NCI-H146 treated with DMSO at 0.1 percent for 48 hours (cell line): ENCODE measurements around the gene NRARP.
A peak's percentile ranks its signal among the peaks of the same experiment; 100 is the strongest.
"Not testable (repeated sequence)": the region's sequence is repeated elsewhere in the genome, so short reads cannot be mapped to it uniquely, and the experiment has no call there.

Experiments used
- DNase-seq: peaks from one replicate; lab custom pipeline; 2025; ENCODE audit not compliant: unreplicated experiment; lab: John Stamatoyannopoulos, UW

The NRARP gene

DNA sequence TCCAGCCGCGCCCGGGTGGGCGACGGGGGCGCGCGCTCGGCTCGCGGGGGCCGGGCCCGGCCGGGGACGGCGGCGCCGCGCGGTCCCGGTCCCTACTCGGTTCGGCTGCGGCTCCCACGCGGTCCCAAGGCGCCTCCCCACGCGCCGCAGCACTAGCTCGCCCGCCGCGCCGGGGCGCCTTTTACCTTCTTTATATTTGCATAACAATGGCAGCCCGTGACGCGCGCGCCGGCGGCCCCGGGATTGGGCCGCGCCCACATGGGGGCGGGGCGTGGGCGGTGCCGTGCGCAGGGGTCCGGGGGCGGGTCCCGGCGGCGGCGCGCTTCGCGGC is at the start of gene NRARP:
Gene NRARP, minus strand, starts transcription at position 154 of the 331 bp plus-strand sequence. CDS start 343 bp downstream, outside the sequence.
- peak; percentile 72 for DNase-seq

DNA sequence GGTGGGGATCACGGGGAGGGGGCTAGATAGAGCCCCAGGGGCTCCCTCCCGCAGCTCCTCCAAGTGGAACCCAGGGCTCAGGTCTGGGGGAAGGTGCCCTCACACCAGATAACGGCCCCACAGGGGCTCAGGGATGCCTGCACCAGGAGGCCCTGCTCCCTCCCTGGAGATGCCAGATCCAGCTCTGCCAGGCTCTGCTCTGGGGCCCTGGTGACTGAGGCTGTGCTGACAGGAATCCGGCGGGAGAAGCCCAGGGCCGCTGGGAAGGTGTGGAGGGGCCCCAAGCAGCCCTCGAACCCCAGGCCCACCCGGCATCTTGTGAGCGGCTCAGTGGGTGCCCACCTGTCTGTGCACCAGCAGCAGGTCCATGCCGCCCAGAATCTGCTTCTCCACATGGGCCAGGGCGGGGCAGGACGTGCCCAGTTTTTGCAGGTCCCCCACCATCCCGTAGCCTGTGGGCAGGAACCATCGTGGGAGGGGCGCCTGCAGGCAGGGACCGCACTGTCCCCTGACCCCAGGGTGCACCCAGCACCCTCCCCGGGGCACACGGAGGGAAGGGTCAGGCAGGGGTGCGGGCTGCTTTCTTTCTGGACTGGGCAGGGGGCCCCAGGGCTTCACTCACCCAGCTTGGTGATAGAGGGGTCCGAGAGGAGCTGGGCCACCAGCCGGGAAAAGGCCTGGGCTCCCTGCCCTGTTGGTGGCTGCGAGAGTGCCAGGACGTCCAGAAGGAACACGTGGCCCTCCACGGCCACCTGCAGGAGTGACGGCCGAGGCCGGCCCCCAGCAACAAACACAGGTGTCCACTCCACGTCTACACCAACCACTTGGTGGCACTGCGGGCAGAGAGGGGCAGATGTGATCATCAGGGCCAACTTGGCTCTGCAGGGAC is 48.9 kb upstream of the NRARP start:
- DNase-seq = no peak

- DNase-seq = no peak
Observed at GRCh38 chr9:137349471-137350033, 47.5 kb upstream of the NRARP start.

- DNase-seq = peak; percentile 17
Observed at GRCh38 chr9:137348769-137349470, 46.8 kb upstream of the NRARP start.

GRCh38 chr9:137347928-137348327 is 45.9 kb upstream of the NRARP start:
- no peak for DNase-seq

DNA sequence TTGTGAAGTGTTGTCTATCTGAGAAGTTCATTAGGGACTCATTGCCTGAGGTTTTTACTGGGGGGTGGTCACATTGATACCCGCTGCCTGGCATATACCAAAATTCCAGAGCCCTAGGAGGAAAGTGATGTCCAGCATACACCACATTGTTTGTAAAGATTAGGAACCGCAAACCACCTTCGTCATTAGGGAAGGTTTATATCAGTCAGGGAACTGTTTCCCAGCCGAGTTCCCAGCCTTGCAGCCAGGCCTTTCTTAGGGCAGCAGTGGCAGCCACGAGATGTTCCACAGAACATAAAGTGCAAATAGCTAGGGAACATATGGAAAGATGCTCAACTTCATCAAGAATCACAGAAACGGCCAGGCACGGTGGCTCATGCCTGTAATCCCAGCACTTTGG is 40.4 kb upstream of the NRARP start:
- no peak for DNase-seq

- DNase-seq = no peak
Observed at GRCh38 chr9:137341227-137341626, 39.2 kb upstream of the NRARP start.

DNA sequence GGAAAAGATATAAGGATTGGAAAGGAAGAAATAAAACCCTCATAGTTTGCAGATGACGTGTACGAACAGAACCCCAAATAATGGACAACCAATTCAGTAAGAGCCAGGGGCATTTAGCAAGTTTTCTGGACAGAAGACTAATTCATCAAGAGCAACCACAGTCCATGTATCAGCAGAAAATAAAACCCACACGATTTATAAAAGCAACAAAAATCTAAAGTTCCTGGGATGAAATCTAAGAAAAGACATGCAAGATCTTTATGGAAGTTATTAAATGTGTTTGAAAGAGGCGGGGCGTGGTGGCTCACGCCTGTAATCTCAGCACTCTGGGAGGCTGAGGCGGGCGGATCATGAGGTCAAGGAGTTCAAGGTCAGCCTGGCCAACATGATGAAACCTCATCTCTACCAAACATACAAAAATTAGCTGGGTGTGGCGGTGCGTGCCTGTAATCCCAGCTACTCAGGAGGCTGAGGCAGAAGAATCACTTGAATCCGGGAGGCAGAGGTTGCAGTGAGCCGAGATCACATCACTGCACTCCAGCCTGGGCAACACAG is 37.9 kb upstream of the NRARP start:
- not testable (repeated sequence) for DNase-seq

- DNase-seq = no peak
Observed at GRCh38 chr9:137339045-137339907, 37.2 kb upstream of the NRARP start.

DNA sequence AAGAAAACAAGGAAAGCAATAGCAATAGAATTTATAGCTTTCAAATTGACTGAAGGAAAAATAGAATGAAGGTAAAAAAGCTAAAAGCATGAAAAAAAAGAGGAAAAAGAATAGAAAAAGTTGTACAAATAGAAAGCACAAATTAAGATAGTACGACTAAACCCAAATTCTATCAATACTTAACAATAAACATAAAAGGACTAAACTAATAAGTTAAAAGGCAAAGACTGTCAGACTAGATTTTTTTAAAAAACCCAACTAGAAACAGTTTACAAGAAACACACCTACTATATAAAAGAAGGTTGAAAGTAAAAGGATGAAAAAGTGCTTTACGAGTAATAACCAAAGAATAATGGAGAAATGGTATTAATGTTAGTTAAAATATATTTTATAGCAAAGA is 34.7 kb upstream of the NRARP start:
- no peak for DNase-seq

DNA sequence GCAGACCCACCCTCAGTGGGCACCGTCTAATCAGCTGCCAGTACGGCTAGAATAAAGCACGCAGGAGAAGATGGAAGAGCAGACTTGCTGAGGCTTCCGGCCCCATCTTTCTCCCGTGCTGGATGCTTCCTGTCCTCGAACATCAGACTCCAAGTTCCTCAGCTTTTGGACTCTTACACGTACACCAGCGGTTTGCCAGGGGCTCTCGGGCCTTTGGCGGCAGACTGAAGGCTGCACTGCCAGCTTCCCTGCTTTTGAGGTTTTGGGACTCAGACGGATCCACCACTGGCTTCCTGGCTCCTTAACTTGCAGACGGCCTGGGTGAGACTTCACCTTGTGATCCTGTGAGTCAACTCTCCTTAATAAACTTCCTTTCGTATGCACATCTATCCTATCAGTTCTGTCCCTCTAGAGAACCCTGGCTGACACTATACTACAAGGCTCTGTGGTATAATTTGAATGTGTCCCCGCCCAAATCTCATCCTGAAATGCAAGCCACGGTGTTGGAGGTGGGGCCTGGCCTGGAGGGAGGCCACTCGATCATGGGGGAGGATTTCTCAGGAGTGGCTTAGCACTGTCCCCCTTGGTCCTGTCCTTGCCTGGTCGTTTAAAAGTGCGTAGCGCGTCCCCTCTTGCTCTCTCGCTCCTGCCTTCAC is 31.1 kb upstream of the NRARP start:
- DNase-seq = no peak

GRCh38 chr9:137331929-137332328 is 29.9 kb upstream of the NRARP start:
- no peak for DNase-seq

DNA sequence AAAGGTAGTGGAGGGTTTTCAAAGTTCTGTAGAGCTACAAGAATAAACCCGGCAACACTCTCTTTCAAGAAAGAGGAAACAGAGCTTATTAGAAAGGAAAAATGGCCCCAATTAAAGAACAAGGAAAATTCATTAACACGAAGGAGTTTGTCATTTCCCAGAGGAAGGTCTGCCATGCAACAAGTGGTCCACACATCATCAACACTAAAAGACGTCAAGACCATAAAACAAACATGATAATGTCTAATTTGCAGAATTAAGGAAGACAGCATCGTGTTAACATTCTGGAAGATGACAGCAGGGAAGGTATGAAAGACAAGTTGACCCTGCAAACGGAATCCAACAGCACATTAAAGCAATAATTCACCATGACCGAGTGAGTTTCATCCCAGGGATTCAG is 28.6 kb upstream of the NRARP start:
- no peak for DNase-seq

DNA sequence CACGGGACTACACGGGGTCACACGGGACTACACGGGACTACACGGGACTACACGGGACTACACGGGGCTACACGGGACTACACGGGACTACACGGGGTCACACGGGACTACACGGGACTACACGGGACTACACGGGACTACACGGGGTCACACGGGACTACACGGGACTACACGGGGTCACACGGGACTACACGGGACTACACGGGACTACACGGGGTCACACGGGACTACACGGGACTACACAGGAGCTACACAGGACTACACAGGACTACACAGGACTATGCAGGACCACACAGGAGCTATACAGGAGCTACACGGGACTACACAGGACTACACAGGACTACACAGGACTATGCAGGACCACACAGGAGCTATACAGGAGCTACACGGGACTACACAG is 27.5 kb upstream of the NRARP start:
- DNase-seq = not testable (repeated sequence)

DNA sequence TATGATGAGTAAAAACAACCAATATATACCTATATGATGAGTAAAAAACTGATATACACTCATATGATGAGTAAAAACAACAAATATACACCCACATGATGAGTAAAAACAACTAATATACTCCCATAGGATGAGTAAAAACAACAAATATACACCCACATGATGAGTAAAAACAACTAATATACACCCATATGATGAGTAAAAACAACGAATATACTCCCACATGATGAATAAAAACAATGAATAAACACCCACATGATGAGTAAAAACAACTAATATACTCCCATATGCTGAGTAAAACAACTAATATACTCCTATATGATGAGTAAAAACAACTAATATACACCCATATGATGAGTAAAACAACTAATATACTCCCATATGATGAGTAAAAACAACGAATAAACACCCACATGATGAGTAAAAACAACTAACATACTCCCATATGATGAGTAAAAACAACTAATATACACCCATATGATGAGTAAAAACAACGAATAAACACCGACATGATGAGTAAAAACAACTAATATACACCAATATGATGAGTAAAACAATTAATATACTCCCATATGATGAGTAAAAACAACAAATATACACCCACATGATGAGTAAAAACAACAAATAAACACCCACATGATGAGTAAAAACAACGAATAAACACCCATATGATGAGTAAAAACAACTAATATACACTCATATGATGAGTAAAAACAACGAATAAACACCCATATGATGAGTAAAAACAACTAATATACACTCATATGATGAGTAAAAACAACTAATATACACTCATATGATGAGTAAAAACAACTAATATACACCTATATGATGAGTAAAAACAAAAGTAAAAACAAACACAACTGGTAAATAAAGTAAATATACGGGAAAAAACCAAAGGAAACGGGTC is 25.8 kb upstream of the NRARP start:
- DNase-seq = not testable (repeated sequence)

DNA sequence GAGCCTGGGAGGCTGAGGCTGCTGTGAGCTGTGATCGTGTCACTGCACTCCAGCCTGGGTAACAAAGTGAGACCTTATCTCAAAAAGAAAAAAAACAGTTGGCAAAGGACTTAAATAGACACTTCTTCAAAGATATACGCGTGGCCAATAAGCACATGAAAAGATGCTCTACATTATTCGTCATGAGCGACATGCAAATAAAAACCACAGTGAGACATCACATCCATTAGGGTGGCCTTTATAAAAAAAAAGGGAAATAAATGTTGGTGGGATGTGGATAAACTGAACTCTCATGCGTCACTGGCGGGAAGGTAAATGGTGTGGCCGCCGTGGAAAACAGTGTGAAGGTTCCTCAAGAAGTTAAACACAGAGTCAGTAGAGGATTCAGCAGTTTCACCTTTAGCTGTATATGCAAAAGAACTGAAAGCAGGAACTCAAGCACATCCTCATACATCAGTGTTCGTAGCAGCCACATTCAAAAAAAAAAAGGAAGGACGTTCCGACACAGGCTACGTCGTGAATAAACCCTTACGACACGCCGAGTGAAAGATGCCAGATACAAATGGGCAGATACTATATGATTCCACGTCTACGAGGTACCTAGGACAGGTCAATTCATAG is 24.5 kb upstream of the NRARP start:
- no peak for DNase-seq

GRCh38 chr9:137325799-137326198 is 23.7 kb upstream of the NRARP start:
- no peak for DNase-seq

DNA sequence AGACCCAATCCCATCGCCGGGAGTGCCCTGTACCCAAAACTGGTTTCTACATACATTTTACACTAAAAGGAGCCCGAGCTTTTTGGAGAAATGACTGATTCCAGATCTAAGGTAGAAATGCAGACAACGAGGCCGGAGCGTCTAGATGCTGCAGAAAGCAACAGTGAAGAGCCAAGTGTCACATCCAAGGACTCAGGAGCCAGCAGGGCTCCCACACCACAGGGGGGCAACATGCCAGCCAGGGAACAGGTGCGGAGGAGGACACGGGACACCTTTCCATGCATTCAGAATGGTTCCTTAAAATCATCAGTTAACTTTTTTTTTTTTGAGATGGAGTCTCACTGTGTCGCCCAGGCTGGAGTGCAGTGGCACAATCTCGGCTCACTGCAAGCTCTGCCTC is 23.1 kb upstream of the NRARP start:
- DNase-seq = no peak
